Measurements from ENCODE around the gene DDAH2. TPM values are rescaled to one million over a fixed set of nuclear protein-coding genes. Genes with fewer than 3 reads are reported as not detected.
A peak's percentile ranks its signal among the peaks of the same experiment; 100 is the strongest.

Gene DDAH2
- total RNA-seq, 6 donors from 2014 or later, result 46.6 to 157 (median 83.7) TPM

GRCh38 chr6:31737991-31738979 is 9.2 kb upstream of the DDAH2 start:
- peak overlapping the region in 1 of 4 donors; percentile 12 for H3K4me3 ChIP-seq
- H3K27ac ChIP-seq, result peak overlapping the region; percentile 90 to 99 (median 98)
- H3K9me3 ChIP-seq, result no peaks in the 10 kb centered on the region
- DNase-seq (peak in 1 of 2 donors; percentile 87), ATAC-seq (ENCODE audit: low FRiP score in 2 of 2) (peak in 1 of 2 donors; percentile 43)
- TF ChIP-seq POLR2A (IDR thresholded peaks at IDR 0.05) (peak in 1 of 4 donors; percentile 54), POLR2AphosphoS5 (IDR thresholded peaks at IDR 0.05) (peak; percentile 65 to 79), CTCF (IDR thresholded peaks at IDR 0.05) (peak in 4 of 6 experiments; percentile 12 to 49 (median 30)), EP300 (IDR thresholded peaks at IDR 0.05) (no peak)
- H3K27me3 ChIP-seq, result no peaks in the 10 kb centered on the region
- 8 to 11% methylated on average over 6 of the region's 6 CpGs for WGBS, 2 donors
- peaks cover 3 to 11% (median 9%) of the 10 kb centered on the region in 4 donors for H3K36me3 ChIP-seq
- H3K4me1 ChIP-seq, result peaks cover 48 to 61% (median 55%) of the 10 kb centered on the region in 4 donors

DNA sequence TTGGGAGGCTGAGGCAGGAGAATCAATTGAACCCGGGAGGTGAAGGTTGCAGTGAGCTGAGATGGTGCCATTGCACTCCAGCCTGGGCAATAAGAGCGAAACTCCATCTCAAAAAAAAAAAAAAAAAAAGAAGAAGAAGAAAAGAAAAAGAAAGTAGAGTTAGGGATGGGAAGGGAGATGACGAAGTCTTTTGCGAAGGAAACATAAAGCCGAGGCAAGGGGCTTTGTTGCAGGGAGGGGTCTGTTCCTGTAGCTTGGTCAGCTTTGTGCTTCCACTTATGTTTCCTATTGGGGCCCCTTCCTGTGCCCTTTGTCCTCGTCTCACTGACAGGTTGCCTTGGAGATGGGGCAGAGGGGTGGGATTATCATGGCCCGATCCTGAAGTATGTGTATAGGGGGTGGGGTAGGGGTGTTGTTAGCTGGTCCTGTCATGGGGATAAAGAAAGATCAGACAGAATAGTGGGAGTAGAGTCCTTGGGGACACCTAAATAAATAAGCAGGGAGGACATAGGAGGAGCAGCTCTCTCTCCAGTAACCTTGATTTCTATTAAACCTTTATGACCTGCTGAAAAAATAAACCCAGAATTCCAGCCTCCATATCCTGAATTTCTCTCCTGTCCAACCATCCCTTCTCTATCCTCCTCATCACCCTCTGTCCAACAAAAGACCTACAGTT is 8.4 kb upstream of the DDAH2 start:
- TF ChIP-seq POLR2AphosphoS5 (IDR thresholded peaks at IDR 0.05) (no peak), CTCF (IDR thresholded peaks at IDR 0.05) (no peak), POLR2A (IDR thresholded peaks at IDR 0.05) (no peak), EP300 (IDR thresholded peaks at IDR 0.05) (no peak)
- H3K4me3 ChIP-seq, result peak overlapping the region in 2 of 4 donors; percentile 68 to 93

GRCh38 chr6:31736768-31737314 is 7.7 kb upstream of the DDAH2 start:
- 24 to 42% methylated on average over 10 of the region's 10 CpGs for WGBS, 2 donors
- ATAC-seq (ENCODE audit: low FRiP score in 2 of 2), result no peak
- peaks cover 58 to 76% (median 63%) of the 10 kb centered on the region in 4 donors for H3K4me1 ChIP-seq

More for the DNA sequence above, 8.4 kb upstream of the DDAH2 start:
- no peaks in the 10 kb centered on the region for H3K27me3 ChIP-seq
- H3K4me1 ChIP-seq, result peaks cover 54 to 70% (median 59%) of the 10 kb centered on the region in 4 donors
- 31 to 34% methylated on average over 7 of the region's 7 CpGs for WGBS, 2 donors
- DNase-seq, result peak in 1 of 2 donors; percentile 38
- peak overlapping the region; percentile 90 to 99 (median 98) for H3K27ac ChIP-seq
- H3K9me3 ChIP-seq, result no peaks in the 10 kb centered on the region
- H3K36me3 ChIP-seq, result peaks cover 9 to 19% (median 18%) of the 10 kb centered on the region in 4 donors
- no peak for ATAC-seq (ENCODE audit: low FRiP score in 2 of 2)

More at GRCh38 chr6:31736768-31737314, 7.7 kb upstream of the DDAH2 start:
- peak in 1 of 2 donors; percentile 55 for DNase-seq
- Histone ChIP-seq H3K27ac (peak overlapping the region; percentile 90 to 99 (median 98)), H3K36me3 (peaks cover 15 to 25% (median 24%) of the 10 kb centered on the region in 4 donors), H3K4me3 (peak overlapping the region; percentile 68 to 93 (median 73)), H3K27me3 (no peaks in the 10 kb centered on the region), H3K9me3 (no peaks in the 10 kb centered on the region)
- no peak for TF ChIP-seq POLR2AphosphoS5 (IDR thresholded peaks at IDR 0.05)
- no peak for TF ChIP-seq EP300 (IDR thresholded peaks at IDR 0.05)
- no peak for TF ChIP-seq CTCF (IDR thresholded peaks at IDR 0.05)
- TF ChIP-seq POLR2A (IDR thresholded peaks at IDR 0.05), result no peak
